Neural cell (in vitro differentiated cells): Measurements from ENCODE around the gene LRIG1. TPM values are rescaled to one million over a fixed set of nuclear protein-coding genes. Genes with fewer than 3 reads are reported as not detected.

ENCODE experiments used
- H2AFZ ChIP-seq: fragments of 200-600, 300-800 bp; sonication (generic), shearing (Covaris generic); 2 replicates; pipeline ENCODE4 v1.6.0; 2014; ENCODE audit warnings: low read depth, mild to moderate bottlenecking, antibody characterized with exemption, low read length, moderate library complexity
- H3F3A ChIP-seq: fragments of 200-600 bp; shearing (Covaris generic); 2 replicates; pipeline ENCODE4 v1.6.1; 2016; ENCODE audit warnings: mild to moderate bottlenecking, moderate library complexity, mixed read lengths, antibody characterized with exemption, low read length; ENCODE audit not compliant: insufficient read depth, poor library complexity, severe bottlenecking
- H3K27ac ChIP-seq: fragments of 200-600, 300-800 bp; sonication (generic), shearing (Covaris generic); 2 replicates; pipeline ENCODE4 v1.5.1; 2014; ENCODE audit warnings: mild to moderate bottlenecking, low read length, moderate library complexity
- H3K27me3 ChIP-seq: fragments of 300-800, 200-600 bp; sonication (generic), shearing (Covaris generic); 2 replicates; pipeline ENCODE4 v1.6.0; 2014; ENCODE audit warnings: mild to moderate bottlenecking, low read depth, low read length, moderate library complexity; ENCODE audit not compliant: insufficient read depth
- H3K36me3 ChIP-seq: fragments of 300-800, 200-600 bp; sonication (generic), shearing (Covaris generic); 2 replicates; pipeline ENCODE4 v1.5.1; 2014; ENCODE audit warnings: mild to moderate bottlenecking, antibody characterized with exemption, low read length, moderate library complexity; ENCODE audit not compliant: insufficient read depth
- H3K4me2 ChIP-seq: fragments of 300-800, 200-600 bp; sonication (generic), shearing (Covaris generic); 2 replicates; pipeline ENCODE4 v1.6.0; 2014; ENCODE audit warnings: mild to moderate bottlenecking, low read length
- H3K4me3 ChIP-seq: fragments of 300-800, 200-600 bp; sonication (generic), shearing (Covaris generic); 2 replicates; pipeline ENCODE4 v1.5.1; 2014; ENCODE audit warnings: mild to moderate bottlenecking, low read length, moderate library complexity
- H3K79me2 ChIP-seq: fragments of 200-600 bp; shearing (Covaris generic); replicated peaks from 2 replicates; pipeline ENCODE4 v1.6.0; 2014; ENCODE audit warnings: mild to moderate bottlenecking, low read length, moderate library complexity; ENCODE audit not compliant: insufficient read depth
- H3K9ac ChIP-seq: fragments of 300-800, 200-600 bp; sonication (generic), shearing (Covaris generic); 2 replicates; pipeline ENCODE4 v1.6.1; 2016; ENCODE audit warnings: mild to moderate bottlenecking, low read length, mixed read lengths
- H3K9me2 ChIP-seq: fragments of 200-600 bp; shearing (Covaris generic); 2 replicates; pipeline ENCODE4 v1.6.1; 2016; ENCODE audit warnings: mild to moderate bottlenecking, low read length, mixed read lengths; ENCODE audit not compliant: insufficient read depth
- H3K9me3 ChIP-seq: fragments of 200-600, 300-800 bp; sonication (generic), shearing (Covaris generic); 2 replicates; pipeline ENCODE4 v1.6.1; 2016; ENCODE audit warnings: mild to moderate bottlenecking, mixed run types, low read length, moderate library complexity, mixed read lengths
- H4K20me1 ChIP-seq: fragments of 200-600 bp; shearing (Covaris generic); 2 replicates; pipeline ENCODE4 v1.6.1; 2016; ENCODE audit warnings: mild to moderate bottlenecking, mixed run types; ENCODE audit not compliant: insufficient read depth
- EP300 ChIP-seq: fragments of 450-650 bp; conservative IDR thresholded peaks from 2 replicates; pipeline ENCODE4 v1.6.1; 2014; ENCODE audit warnings: antibody characterized with exemption, mild to moderate bottlenecking, moderate library complexity; ENCODE audit not compliant: poor library complexity, severe bottlenecking
- EZH2 ChIP-seq: fragments of 200-600, 300-800 bp; shearing (Covaris generic), sonication (generic); IDR thresholded peaks from 2 replicates; pipeline ENCODE4 v1.6.1; 2014; ENCODE audit warnings: antibody characterized with exemption, low read length, borderline replicate concordance, mild to moderate bottlenecking; ENCODE audit not compliant: insufficient read depth, poor library complexity, severe bottlenecking
- MXI1 ChIP-seq: fragments of 450-650 bp; conservative IDR thresholded peaks from 2 replicates; pipeline ENCODE4 v1.6.1; 2014; ENCODE audit warnings: antibody characterized with exemption, mild to moderate bottlenecking; ENCODE audit not compliant: poor library complexity, severe bottlenecking
- POLR2AphosphoS5 ChIP-seq: IDR thresholded peaks from 2 replicates; pipeline ENCODE4 v1.6.1; 2012
- RAD21 ChIP-seq: fragments of 450-650 bp; conservative IDR thresholded peaks from 2 replicates; pipeline ENCODE4 v1.6.1; 2014; ENCODE audit warnings: antibody characterized with exemption, mild to moderate bottlenecking, moderate library complexity
- SMC3 ChIP-seq: fragments of 450-650 bp; conservative IDR thresholded peaks from 2 replicates; pipeline ENCODE4 v1.6.1; 2014; ENCODE audit warnings: antibody characterized with exemption, mild to moderate bottlenecking, moderate library complexity; ENCODE audit not compliant: poor library complexity
- TAF1 ChIP-seq: IDR thresholded peaks from 2 replicates; pipeline ENCODE4 v1.6.1; 2012; ENCODE audit warnings: low read depth
- polyA plus RNA-seq: library from polyadenylated mRNA; depleted of rRNA; stranded (reverse); fragments of >200 nt; gene quantifications from 2 replicates; pipeline ENCODE4 v1.2.3, GENCODE V29; 2014
- TF ChIP-seq, protein P1 (sequence below): IDR thresholded peaks from 2 replicates; pipeline ENCODE4 v1.6.1; 2012; ENCODE audit warnings: borderline replicate concordance
- TF ChIP-seq, protein P2 (sequence below): fragments of 450-650 bp; IDR thresholded peaks from 2 replicates; pipeline ENCODE4 v1.5.1; 2014; ENCODE audit warnings: antibody characterized with exemption, mild to moderate bottlenecking, moderate library complexity; ENCODE audit not compliant: poor library complexity, severe bottlenecking

LRIG1 gene
- polyA plus RNA-seq, 1 donor from 2014 or later, result 7.1 TPM

DNA sequence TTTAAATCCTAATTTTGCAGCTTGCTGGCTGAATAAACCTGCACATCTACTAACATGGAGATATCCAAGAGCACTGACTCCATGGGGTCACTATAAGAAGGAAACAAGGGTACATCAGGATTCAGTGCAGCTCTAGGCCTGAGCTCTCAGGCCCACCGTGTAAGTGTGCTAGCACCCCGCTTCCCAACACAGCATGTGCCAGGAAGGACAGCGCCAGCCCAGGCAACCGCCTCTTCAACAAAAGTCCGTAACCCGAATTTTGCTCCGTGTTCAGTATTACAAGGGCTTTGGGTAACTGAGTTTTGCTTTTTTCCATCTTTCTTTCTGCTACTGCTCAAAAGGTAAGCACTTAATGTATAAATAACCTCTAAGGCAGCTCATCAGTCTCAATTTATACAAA, 89.8 kb downstream of the LRIG1 start:
- Histone ChIP-seq H3K36me3 (peaks cover 6% of the 10 kb centered on the region), H3K27ac (no peak overlapping the region)

DNA sequence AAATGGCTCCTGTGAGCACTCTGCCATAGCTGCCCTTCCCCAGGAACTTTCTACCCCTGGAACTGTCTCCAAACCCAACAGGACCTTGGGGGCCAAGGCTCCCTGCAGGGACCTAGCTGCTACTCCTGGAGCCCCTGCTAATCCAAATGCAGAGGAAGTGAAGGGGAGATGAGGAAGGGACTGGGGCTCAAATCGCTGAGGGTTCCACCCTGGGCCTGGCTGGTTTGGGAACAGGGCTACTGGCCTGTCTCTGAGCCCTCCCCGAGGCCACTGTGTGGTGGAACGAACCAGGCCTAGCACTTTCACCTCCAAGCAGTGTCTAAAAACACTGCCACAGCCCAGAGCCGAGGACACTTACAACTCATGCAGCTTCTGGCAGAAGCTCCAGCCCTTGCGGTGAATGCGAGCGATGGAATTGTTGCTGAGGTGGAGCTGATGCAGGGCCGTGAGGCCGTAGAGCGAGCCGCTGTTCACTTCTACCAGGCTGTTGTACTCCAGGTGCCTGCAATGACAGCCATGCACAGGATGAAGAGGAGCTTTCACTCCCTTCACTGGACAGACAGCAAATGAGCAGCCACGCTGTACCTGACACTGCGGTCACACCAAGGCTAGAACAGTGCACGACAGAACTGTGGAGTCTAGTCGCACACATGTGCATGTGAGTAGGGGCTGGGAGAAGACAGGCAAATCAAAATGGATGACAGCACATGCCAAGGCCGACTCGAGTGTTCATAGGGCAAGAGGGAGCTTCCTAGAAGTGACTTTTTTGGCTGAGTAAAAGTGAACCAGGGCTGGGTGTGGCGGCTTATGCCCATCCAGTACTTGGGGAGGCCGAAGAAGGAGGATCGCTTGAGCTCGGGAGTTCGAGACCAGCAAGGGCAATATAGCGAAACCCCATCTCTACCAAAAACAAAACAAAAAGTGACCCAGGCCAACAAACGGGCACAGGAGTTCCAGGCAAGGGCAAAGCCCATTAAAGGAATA, 90.8 kb downstream of the LRIG1 start:
- H3K79me2 ChIP-seq, result no peaks in the 10 kb centered on the region
- H3K9me2 ChIP-seq, result no peaks in the 10 kb centered on the region
- no peaks in the 10 kb centered on the region for H3F3A ChIP-seq
- no peaks in the 10 kb centered on the region for H4K20me1 ChIP-seq
- no peak overlapping the region for H3K4me3 ChIP-seq
- no peak overlapping the region for H3K4me2 ChIP-seq
- no peaks in the 10 kb centered on the region for H3K9me3 ChIP-seq
- no peak overlapping the region for H2AFZ ChIP-seq
- no peak overlapping the region for H3K9ac ChIP-seq
- no peak overlapping the region for H3K27ac ChIP-seq
- peaks cover 6% of the 10 kb centered on the region for H3K36me3 ChIP-seq
- H3K27me3 ChIP-seq, result no peaks in the 10 kb centered on the region
- TF ChIP-seq, protein P1, sequence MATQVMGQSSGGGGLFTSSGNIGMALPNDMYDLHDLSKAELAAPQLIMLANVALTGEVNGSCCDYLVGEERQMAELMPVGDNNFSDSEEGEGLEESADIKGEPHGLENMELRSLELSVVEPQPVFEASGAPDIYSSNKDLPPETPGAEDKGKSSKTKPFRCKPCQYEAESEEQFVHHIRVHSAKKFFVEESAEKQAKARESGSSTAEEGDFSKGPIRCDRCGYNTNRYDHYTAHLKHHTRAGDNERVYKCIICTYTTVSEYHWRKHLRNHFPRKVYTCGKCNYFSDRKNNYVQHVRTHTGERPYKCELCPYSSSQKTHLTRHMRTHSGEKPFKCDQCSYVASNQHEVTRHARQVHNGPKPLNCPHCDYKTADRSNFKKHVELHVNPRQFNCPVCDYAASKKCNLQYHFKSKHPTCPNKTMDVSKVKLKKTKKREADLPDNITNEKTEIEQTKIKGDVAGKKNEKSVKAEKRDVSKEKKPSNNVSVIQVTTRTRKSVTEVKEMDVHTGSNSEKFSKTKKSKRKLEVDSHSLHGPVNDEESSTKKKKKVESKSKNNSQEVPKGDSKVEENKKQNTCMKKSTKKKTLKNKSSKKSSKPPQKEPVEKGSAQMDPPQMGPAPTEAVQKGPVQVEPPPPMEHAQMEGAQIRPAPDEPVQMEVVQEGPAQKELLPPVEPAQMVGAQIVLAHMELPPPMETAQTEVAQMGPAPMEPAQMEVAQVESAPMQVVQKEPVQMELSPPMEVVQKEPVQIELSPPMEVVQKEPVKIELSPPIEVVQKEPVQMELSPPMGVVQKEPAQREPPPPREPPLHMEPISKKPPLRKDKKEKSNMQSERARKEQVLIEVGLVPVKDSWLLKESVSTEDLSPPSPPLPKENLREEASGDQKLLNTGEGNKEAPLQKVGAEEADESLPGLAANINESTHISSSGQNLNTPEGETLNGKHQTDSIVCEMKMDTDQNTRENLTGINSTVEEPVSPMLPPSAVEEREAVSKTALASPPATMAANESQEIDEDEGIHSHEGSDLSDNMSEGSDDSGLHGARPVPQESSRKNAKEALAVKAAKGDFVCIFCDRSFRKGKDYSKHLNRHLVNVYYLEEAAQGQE, result no peak
- TF ChIP-seq MXI1 (no peak), POLR2AphosphoS5 (no peak), TAF1 (no peak), EZH2 (no peak), RAD21 (no peak), SMC3 (no peak)
- TF ChIP-seq, protein P2, sequence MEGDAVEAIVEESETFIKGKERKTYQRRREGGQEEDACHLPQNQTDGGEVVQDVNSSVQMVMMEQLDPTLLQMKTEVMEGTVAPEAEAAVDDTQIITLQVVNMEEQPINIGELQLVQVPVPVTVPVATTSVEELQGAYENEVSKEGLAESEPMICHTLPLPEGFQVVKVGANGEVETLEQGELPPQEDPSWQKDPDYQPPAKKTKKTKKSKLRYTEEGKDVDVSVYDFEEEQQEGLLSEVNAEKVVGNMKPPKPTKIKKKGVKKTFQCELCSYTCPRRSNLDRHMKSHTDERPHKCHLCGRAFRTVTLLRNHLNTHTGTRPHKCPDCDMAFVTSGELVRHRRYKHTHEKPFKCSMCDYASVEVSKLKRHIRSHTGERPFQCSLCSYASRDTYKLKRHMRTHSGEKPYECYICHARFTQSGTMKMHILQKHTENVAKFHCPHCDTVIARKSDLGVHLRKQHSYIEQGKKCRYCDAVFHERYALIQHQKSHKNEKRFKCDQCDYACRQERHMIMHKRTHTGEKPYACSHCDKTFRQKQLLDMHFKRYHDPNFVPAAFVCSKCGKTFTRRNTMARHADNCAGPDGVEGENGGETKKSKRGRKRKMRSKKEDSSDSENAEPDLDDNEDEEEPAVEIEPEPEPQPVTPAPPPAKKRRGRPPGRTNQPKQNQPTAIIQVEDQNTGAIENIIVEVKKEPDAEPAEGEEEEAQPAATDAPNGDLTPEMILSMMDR, result no peak

More for the DNA sequence above, 89.8 kb downstream of the LRIG1 start:
- no peak overlapping the region for H3K4me2 ChIP-seq
- no peak overlapping the region for H3K9ac ChIP-seq
- H3K27me3 ChIP-seq, result no peaks in the 10 kb centered on the region
- no peaks in the 10 kb centered on the region for H3K79me2 ChIP-seq
- H3K9me2 ChIP-seq, result no peaks in the 10 kb centered on the region
- H3K4me3 ChIP-seq, result no peak overlapping the region
- H3F3A ChIP-seq, result no peaks in the 10 kb centered on the region
- no peak overlapping the region for H2AFZ ChIP-seq
- no peaks in the 10 kb centered on the region for H4K20me1 ChIP-seq
- TF ChIP-seq EZH2 (no peak), EP300 (no peak), RAD21 (no peak), MXI1 (no peak), SMC3 (no peak), POLR2AphosphoS5 (no peak), TAF1 (no peak)
- TF ChIP-seq, protein P2, result no peak
- TF ChIP-seq, protein P1, result no peak
- H3K9me3 ChIP-seq, result no peaks in the 10 kb centered on the region
